ENCODE data around the gene RGS3.
"Not testable (repeated sequence)": the region's sequence is repeated elsewhere in the genome, so short reads cannot be mapped to it uniquely, and the experiment has no call there.

The RGS3 gene

DNA sequence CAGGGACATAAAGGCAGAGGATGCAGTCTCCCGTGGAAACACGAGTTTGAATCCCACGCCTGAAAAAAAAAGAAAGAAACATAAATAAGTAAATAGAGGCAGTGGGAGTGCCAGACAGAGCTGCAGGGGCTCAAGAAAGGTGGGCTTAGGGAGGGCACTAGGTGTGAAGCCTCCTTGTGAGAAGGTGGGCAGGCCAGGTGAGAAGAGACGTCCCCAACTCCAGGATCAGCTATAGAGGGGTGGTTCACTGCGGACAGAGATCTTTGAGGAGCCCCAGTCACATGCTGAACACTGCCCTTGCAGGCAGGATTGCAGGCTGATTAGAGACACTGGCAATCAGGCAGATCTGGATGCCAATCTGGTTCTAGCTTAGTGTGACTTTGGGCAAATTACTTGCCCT, 172.1 kb downstream of the RGS3 start:
- no peak overlapping the region for H3K27ac Mint-ChIP-seq
- H3K9me3 Mint-ChIP-seq = no peaks in the 10 kb centered on the region
- H3K27me3 Mint-ChIP-seq (ENCODE audit: low read depth) = no peaks in the 10 kb centered on the region
- H3K4me1 Mint-ChIP-seq (ENCODE audit: low read depth) = no peaks in the 10 kb centered on the region
- H3K4me3 Mint-ChIP-seq = no peak overlapping the region
- H3K36me3 Mint-ChIP-seq (ENCODE audit: low read depth) = no peaks in the 10 kb centered on the region
- DNase-seq (ENCODE audit: low spot score) = no peak

GRCh38 chr9:113636165-113636564, 172.6 kb downstream of the RGS3 start:
- Mint-ChIP-seq H3K27me3 (ENCODE audit: low read depth) (peaks cover 2% of the 10 kb centered on the region), H3K4me1 (ENCODE audit: low read depth) (no peaks in the 10 kb centered on the region), H3K9me3 (no peaks in the 10 kb centered on the region), H3K36me3 (ENCODE audit: low read depth) (no peaks in the 10 kb centered on the region), H3K4me3 (no peak overlapping the region), H3K27ac (no peak overlapping the region)
- DNase-seq (ENCODE audit: low spot score) = no peak

GRCh38 chr9:113636693-113637092, 173.2 kb downstream of the RGS3 start:
- no peaks in the 10 kb centered on the region for H3K4me1 Mint-ChIP-seq (ENCODE audit: low read depth)
- H3K9me3 Mint-ChIP-seq = no peaks in the 10 kb centered on the region
- no peak overlapping the region for H3K4me3 Mint-ChIP-seq
- no peak for DNase-seq (ENCODE audit: low spot score)
- no peak overlapping the region for H3K27ac Mint-ChIP-seq
- no peaks in the 10 kb centered on the region for H3K36me3 Mint-ChIP-seq (ENCODE audit: low read depth)
- H3K27me3 Mint-ChIP-seq (ENCODE audit: low read depth) = peaks cover 2% of the 10 kb centered on the region

DNA sequence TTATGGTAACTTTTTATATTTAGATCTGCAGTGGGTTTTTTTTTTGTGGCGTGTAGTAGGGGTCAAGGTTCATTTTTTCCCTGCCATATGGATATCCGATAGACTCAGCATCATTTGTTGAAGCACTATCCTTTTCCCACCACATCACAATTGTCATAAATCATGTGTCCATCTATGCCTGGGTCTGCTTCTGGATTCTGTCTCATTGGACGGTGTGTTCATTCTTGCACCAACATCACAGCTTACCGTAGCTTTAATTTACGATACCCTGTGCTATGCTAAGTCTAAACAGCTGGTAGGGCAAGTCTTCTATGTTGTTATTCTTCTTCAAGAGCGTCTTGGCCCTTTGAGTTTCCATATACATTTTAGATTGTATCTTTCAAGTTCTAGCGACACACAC, 175.0 kb downstream of the RGS3 start:
- Mint-ChIP-seq H3K4me3 (no peak overlapping the region), H3K9me3 (no peaks in the 10 kb centered on the region), H3K27me3 (ENCODE audit: low read depth) (peaks cover 11% of the 10 kb centered on the region), H3K4me1 (ENCODE audit: low read depth) (no peaks in the 10 kb centered on the region), H3K27ac (no peak overlapping the region), H3K36me3 (ENCODE audit: low read depth) (no peaks in the 10 kb centered on the region)
- DNase-seq (ENCODE audit: low spot score) = no peak

- DNase-seq (ENCODE audit: low spot score) = no peak
- H3K27me3 Mint-ChIP-seq (ENCODE audit: low read depth) = peaks cover 14% of the 10 kb centered on the region
- H3K27ac Mint-ChIP-seq = no peak overlapping the region
- no peaks in the 10 kb centered on the region for H3K4me1 Mint-ChIP-seq (ENCODE audit: low read depth)
- H3K9me3 Mint-ChIP-seq = no peaks in the 10 kb centered on the region
- H3K4me3 Mint-ChIP-seq = no peak overlapping the region
- no peaks in the 10 kb centered on the region for H3K36me3 Mint-ChIP-seq (ENCODE audit: low read depth)
Measured at GRCh38 chr9:113638897-113639296, 175.4 kb downstream of the RGS3 start.

DNA sequence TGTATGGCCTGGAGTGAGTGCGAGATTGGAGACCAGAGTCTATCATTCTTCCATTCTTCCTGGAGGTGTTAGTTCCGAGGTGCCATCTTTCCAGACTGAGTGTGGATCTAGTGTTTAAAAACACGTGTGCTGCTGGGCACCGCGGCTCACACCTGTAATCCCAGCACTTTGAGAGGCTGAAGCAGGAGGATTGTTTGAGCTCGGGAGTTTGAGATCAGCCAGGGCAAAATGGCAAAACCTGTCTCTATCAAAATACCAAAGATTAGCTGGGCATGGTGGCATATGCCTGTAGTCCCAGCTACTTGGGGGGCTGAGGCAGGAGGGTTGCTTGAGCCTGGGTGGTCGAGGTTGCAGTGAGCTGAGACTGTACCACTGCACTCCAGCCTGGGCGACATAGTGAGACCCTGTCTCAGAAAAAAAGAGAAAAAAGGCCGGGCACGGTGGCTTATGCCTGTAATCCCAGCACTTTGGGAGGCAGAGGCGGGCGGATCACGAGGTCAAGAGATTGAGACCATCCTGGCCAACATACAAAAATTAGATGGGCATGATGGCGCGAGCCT, 176.0 kb downstream of the RGS3 start:
- not testable (repeated sequence) for H3K27ac Mint-ChIP-seq; H3K4me3 Mint-ChIP-seq; H3K36me3 Mint-ChIP-seq (ENCODE audit: low read depth); H3K9me3 Mint-ChIP-seq; DNase-seq (ENCODE audit: low spot score); H3K4me1 Mint-ChIP-seq (ENCODE audit: low read depth)
- peaks cover 20% of the 10 kb centered on the region for H3K27me3 Mint-ChIP-seq (ENCODE audit: low read depth)

DNA sequence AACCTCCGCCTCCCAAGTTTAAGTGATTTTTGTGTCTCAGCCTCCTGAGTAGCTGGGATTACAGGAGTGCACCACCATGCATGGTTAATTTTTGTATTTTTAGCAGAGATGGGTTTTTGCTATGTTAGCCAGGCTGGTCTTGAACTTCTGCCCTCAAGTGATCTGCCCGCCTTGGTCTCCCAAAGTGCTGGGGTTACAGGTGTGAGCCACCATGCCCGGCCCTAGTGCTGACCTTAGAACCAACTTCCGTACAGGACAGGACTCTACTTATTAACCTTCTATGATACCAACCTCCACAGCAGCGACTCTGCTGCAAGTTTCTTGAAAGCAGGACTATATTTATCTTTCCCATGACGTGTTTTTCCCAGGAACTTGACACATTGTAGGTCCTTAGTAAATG, 176.9 kb downstream of the RGS3 start:
- no peak for DNase-seq (ENCODE audit: low spot score)
- Mint-ChIP-seq H3K27me3 (ENCODE audit: low read depth) (peaks cover 20% of the 10 kb centered on the region), H3K4me3 (no peak overlapping the region), H3K4me1 (ENCODE audit: low read depth) (no peaks in the 10 kb centered on the region), H3K9me3 (no peaks in the 10 kb centered on the region), H3K27ac (no peak overlapping the region), H3K36me3 (ENCODE audit: low read depth) (no peaks in the 10 kb centered on the region)

- Mint-ChIP-seq H3K36me3 (ENCODE audit: low read depth) (no peaks in the 10 kb centered on the region), H3K4me1 (ENCODE audit: low read depth) (no peaks in the 10 kb centered on the region), H3K27ac (no peak overlapping the region), H3K4me3 (no peak overlapping the region), H3K9me3 (no peaks in the 10 kb centered on the region), H3K27me3 (ENCODE audit: low read depth) (peaks cover 20% of the 10 kb centered on the region)
- no peak for DNase-seq (ENCODE audit: low spot score)
Measured at GRCh38 chr9:113641100-113641885, 177.8 kb downstream of the RGS3 start.

DNA sequence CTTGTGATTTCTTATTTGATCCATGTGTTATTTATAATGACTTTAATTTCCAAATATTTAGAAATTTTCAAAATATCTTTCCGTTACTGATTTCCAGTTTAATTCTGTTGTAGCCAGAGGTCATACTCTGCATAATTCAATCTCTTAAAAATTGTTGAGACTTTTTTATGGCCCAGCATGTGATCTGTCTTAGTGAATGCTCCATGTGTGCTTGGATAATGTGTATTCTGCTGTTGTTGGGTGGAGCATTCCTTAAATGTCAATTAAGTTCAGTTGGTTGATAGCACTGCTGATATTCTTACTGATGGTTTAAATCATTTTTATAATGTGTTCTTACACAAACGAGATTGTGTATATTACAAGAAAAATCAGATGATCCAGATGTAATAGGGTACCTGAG, 180.8 kb downstream of the RGS3 start:
- no peaks in the 10 kb centered on the region for H3K4me1 Mint-ChIP-seq (ENCODE audit: low read depth)
- H3K9me3 Mint-ChIP-seq = no peaks in the 10 kb centered on the region
- H3K27me3 Mint-ChIP-seq (ENCODE audit: low read depth) = peaks cover 20% of the 10 kb centered on the region
- H3K27ac Mint-ChIP-seq = no peak overlapping the region
- H3K36me3 Mint-ChIP-seq (ENCODE audit: low read depth) = no peaks in the 10 kb centered on the region
- DNase-seq (ENCODE audit: low spot score) = no peak
- H3K4me3 Mint-ChIP-seq = no peak overlapping the region

DNA sequence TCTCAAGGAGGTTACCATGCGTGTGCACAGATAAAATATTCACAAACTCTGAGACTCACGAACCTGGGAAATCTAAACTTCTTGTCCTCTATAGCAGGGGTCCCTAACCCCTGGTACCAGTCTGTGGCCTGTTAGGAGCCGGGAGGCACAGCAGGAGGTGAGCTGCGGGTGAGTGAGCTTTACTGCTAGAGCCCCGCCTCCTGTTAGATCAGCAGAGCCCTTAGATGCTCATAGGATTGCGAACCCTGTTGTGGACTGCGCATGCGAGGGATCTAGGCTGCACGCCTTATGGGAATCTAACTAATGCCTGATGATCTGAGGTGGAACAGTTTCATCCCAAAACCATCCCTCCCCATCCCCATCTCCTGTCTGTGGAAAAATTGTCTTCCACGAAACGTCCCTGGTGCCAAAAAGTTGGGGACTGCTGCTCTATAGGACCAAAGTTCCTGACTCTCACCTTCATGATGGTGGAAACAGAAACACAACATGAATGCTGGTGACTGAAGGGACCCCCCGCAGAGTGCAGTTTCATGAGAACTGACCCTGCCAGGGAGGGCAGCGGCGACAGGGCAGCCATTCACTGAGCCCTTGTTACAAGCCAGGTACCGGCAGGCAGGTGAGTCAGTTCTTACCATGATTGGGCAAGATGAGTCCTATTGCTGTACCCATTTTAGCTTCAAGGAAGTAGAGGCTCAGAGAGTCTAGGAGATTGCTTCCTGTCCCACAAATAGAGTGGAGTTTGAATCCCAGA, 181.9 kb downstream of the RGS3 start:
- Mint-ChIP-seq H3K27ac (no peak overlapping the region), H3K27me3 (ENCODE audit: low read depth) (peaks cover 20% of the 10 kb centered on the region)
- DNase-seq (ENCODE audit: low spot score) = no peak

GRCh38 chr9:113645978-113646253, 182.4 kb downstream of the RGS3 start:
- Mint-ChIP-seq H3K9me3 (no peaks in the 10 kb centered on the region), H3K27ac (no peak overlapping the region), H3K36me3 (ENCODE audit: low read depth) (no peaks in the 10 kb centered on the region), H3K4me1 (ENCODE audit: low read depth) (no peaks in the 10 kb centered on the region), H3K4me3 (no peak overlapping the region), H3K27me3 (ENCODE audit: low read depth) (peaks cover 19% of the 10 kb centered on the region)
- DNase-seq (ENCODE audit: low spot score) = no peak

More for the DNA sequence above, 181.9 kb downstream of the RGS3 start:
- no peaks in the 10 kb centered on the region for H3K4me1 Mint-ChIP-seq (ENCODE audit: low read depth)
- no peaks in the 10 kb centered on the region for H3K9me3 Mint-ChIP-seq
- H3K4me3 Mint-ChIP-seq = no peak overlapping the region
- H3K36me3 Mint-ChIP-seq (ENCODE audit: low read depth) = no peaks in the 10 kb centered on the region

DNA sequence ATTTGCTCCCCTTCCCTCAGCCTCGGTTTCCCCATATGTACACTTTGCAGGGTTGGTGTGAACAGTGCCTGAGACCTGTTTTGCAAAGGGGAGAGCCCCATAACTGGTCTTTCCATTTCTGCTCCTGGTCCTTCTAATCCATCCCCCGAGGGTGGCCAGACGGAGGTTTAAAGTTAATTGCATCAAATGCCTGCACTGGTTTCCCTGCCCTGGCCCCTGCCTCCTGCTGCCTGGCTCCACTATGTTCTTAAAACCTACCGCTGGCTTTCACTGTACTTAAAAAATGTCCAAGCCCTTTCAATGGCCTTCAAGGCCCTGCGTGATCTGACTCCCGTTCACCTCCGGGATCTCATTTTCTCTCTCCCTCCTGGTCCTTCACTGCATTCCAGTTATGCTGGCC, 183.0 kb downstream of the RGS3 start:
- H3K27ac Mint-ChIP-seq = no peak overlapping the region
- H3K27me3 Mint-ChIP-seq (ENCODE audit: low read depth) = peaks cover 19% of the 10 kb centered on the region
- no peaks in the 10 kb centered on the region for H3K4me1 Mint-ChIP-seq (ENCODE audit: low read depth)
- no peak overlapping the region for H3K4me3 Mint-ChIP-seq
- DNase-seq (ENCODE audit: low spot score) = no peak
- no peaks in the 10 kb centered on the region for H3K9me3 Mint-ChIP-seq
- no peaks in the 10 kb centered on the region for H3K36me3 Mint-ChIP-seq (ENCODE audit: low read depth)

Measured in T-helper 2 cell treated with Interferon-gamma antibody and Interleukin-4, amounts not matched to agents 5 μg/mL and 100 μg/mL, for 36 hours (primary cell).